SJCRH30 (cell line): ENCODE results near the gene PDCL3. TPM values are rescaled to one million over a fixed set of nuclear protein-coding genes. Genes with fewer than 3 reads are reported as not detected.

Experiments used
- DNase-seq, 2 experiments: peaks; one replicate each; pipeline ENCODE4 v3.0.0-alpha.2; 2015 to 2020
- H3K27ac ChIP-seq: fragments of 250-450 bp; sonication (Bioruptor Pico); 2 replicates; pipeline ENCODE4 v1.5.1; 2020; ENCODE audit warnings: mild to moderate bottlenecking, moderate library complexity
- H3K27me3 ChIP-seq: fragments of 250-450 bp; sonication (Bioruptor Pico); 2 replicates; pipeline ENCODE4 v1.5.1; 2020; ENCODE audit warnings: mild to moderate bottlenecking, moderate library complexity
- H3K36me3 ChIP-seq: fragments of 250-450 bp; sonication (Bioruptor Pico); 2 replicates; pipeline ENCODE4 v1.5.1; 2020; ENCODE audit warnings: mild to moderate bottlenecking, moderate library complexity
- H3K4me1 ChIP-seq: fragments of 250-450 bp; sonication (Bioruptor Pico); 2 replicates; pipeline ENCODE4 v1.5.1; 2020; ENCODE audit warnings: mild to moderate bottlenecking, moderate library complexity
- H3K4me3 ChIP-seq: fragments of 250-450 bp; sonication (Bioruptor Pico); 2 replicates; pipeline ENCODE4 v1.5.1; 2020; ENCODE audit warnings: mild to moderate bottlenecking, moderate library complexity
- H3K9me3 ChIP-seq: fragments of 250-450 bp; sonication (Bioruptor Pico); replicated peaks from 2 replicates; pipeline ENCODE4 v1.5.1; 2020; ENCODE audit warnings: mild to moderate bottlenecking, moderate library complexity
- total RNA-seq: library from RNA; depleted of rRNA; stranded (reverse); fragments of >200 nt; shearing (Covaris generic); gene quantifications from 2 replicates; pipeline ENCODE4 v1.2.3, GENCODE V29; 2014; rRNA removed

Gene PDCL3
- 22.4 and 23.1 TPM in 2 replicates for total RNA-seq

DNA sequence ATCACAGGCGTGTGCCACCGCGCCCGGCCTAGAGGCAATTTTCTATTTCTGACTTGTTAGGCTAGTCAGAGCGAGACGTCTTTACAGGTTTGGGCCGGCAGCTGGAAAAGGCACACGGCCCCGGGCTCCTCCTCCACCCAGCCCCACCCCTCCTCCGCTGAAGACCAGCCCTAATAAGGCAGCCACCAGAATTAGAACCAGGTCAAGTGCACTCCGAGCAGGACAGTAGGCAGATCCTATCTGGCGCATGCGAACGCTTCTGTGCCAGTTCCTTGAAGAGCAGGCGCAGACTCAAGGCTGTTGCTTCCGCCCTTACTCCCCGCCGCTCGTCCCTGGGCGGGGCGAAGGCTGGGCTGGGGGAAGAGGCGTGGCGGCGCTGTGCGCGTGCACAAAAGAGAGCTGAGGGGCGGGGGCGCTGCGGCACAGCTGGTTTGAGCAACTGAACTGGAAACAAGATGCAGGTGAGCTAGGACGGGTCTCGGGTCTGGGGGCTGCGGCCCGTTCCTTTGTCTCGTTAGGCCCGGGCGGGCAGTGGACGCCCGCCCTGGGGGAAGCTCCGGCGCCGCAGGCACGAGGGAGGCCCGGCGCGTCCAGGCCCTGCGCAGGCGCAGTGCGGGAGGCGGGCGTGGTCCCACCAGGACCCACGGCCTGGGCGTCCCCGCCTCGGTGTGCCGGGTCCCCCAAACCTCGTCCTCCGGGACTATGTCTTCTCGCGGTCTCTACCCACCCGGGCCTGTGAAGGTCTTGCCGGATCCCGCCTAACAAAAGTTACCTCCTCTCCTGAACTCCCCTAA, at the start of gene PDCL3:
Gene PDCL3 (plus strand): TSS at position 381 of the 794 bp plus-strand sequence. CDS start 75 bp downstream, at position 456.
- peak; percentile 96 to 98 for DNase-seq
- peak within 1 kb of the TSS; percentile 80 for H3K4me3 ChIP-seq
- H3K4me1 ChIP-seq = no peaks in the 10 kb centered on the region
- H3K36me3 ChIP-seq = no peaks in the 10 kb centered on the region
- H3K27ac ChIP-seq = peak within 1 kb of the TSS; percentile 90
- no peaks in the 10 kb centered on the region for H3K9me3 ChIP-seq
- no peaks in the 10 kb centered on the region; the same call in 1 of the 2 replicates for H3K27me3 ChIP-seq

DNA sequence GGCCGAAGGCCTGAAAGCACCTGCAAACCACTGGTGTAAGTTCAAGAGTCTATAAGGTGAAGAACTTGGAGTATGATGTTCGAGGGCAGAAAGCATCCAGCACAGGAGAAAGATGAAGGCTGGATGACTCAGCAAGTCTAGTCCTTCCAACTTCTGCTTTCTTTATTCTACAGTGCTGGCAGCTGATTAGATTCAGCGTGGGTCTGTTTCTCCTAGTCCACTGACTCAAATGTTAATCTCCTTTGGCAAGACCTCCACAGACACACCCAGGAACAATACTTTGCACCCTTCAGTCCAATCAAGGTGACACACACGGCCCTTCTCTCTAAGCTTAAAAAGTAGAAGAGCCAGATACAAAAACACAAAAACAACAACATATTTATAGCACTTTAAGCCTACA, 49.1 kb upstream of the PDCL3 start:
- H3K27ac ChIP-seq = no peak overlapping the region
- DNase-seq = no peak
- H3K4me1 ChIP-seq = no peaks in the 10 kb centered on the region
- H3K4me3 ChIP-seq = no peak overlapping the region
- no peaks in the 10 kb centered on the region for H3K27me3 ChIP-seq
- no peaks in the 10 kb centered on the region for H3K9me3 ChIP-seq
- H3K36me3 ChIP-seq = no peaks in the 10 kb centered on the region

DNA sequence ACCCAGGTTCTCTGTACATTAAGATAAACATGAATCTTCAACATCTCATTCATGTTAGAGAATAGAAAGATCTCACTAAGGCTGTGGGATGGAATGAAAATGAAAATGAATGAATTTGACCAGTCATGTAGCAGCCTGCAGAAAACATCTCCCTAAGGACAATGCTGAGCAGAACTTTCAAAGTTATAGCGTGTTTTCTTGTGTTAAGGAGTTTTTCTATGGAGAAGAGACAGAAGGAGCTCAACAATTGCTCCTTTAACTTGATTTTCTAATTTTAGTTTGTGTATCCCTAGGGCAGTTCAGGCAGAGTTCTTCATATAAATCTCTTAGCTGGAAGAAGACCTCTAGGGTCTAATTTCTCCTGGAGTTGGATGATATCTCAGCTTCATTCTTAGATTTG, 45.2 kb upstream of the PDCL3 start:
- Histone ChIP-seq H3K27me3 (no peaks in the 10 kb centered on the region), H3K4me3 (no peak overlapping the region), H3K9me3 (no peaks in the 10 kb centered on the region), H3K4me1 (no peaks in the 10 kb centered on the region), H3K27ac (no peak overlapping the region), H3K36me3 (no peaks in the 10 kb centered on the region)
- no peak for DNase-seq

GRCh38 chr2:100518801-100519200, 44.0 kb upstream of the PDCL3 start:
- H3K4me3 ChIP-seq = no peak overlapping the region
- no peak for DNase-seq
- no peak overlapping the region for H3K27ac ChIP-seq
- H3K36me3 ChIP-seq = no peaks in the 10 kb centered on the region
- no peaks in the 10 kb centered on the region for H3K4me1 ChIP-seq
- no peaks in the 10 kb centered on the region for H3K27me3 ChIP-seq
- no peaks in the 10 kb centered on the region for H3K9me3 ChIP-seq

GRCh38 chr2:100520224-100520623, 42.6 kb upstream of the PDCL3 start:
- Histone ChIP-seq H3K36me3 (no peaks in the 10 kb centered on the region), H3K9me3 (no peaks in the 10 kb centered on the region), H3K4me3 (no peak overlapping the region), H3K27ac (no peak overlapping the region), H3K27me3 (no peaks in the 10 kb centered on the region), H3K4me1 (no peaks in the 10 kb centered on the region)
- DNase-seq = no peak

DNA sequence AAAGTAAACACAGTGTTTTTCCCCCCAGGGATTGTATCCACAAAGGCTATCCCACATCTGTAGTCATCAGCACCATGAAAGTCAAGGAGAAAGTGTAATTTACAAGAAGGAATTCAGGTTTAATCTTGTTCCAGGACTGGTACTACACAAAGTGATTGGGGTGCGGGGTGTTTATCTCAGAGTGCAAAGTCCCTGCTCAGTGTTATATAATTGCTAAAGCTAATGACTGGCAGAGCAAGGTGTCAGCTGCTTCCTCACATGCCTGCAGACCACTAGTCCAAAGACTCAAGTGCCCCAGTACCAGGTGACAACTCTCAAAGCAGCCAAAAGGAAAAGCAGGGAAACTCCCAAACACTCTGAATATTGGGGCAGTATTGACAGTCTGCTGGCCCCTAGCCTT, 40.4 kb upstream of the PDCL3 start:
- no peak for DNase-seq
- Histone ChIP-seq H3K36me3 (no peaks in the 10 kb centered on the region), H3K27me3 (no peaks in the 10 kb centered on the region), H3K4me3 (no peak overlapping the region), H3K4me1 (no peaks in the 10 kb centered on the region), H3K27ac (no peak overlapping the region), H3K9me3 (no peaks in the 10 kb centered on the region)

DNA sequence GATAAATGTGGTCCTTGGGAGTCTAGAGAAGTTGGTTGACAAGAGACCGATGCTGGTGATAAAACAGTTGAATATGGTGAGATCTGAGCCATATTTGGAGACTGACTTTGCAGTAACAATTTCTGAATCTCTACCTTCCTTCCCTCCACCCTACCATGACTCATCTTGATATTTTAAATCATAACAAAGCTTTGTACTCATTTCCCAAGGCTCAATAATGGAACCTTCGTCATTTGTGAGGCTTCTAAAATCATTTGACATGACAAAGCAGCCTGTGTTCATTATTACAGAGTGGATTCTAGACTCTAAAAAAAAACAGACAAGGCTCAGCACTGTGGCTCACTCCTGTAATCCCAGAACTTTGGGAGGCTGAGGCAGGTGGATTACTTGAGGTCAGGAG, 38.5 kb upstream of the PDCL3 start:
- H3K27me3 ChIP-seq = no peaks in the 10 kb centered on the region
- H3K9me3 ChIP-seq = no peaks in the 10 kb centered on the region
- no peak overlapping the region for H3K4me3 ChIP-seq
- DNase-seq = no peak
- H3K27ac ChIP-seq = no peak overlapping the region
- H3K4me1 ChIP-seq = no peaks in the 10 kb centered on the region
- H3K36me3 ChIP-seq = no peaks in the 10 kb centered on the region

DNA sequence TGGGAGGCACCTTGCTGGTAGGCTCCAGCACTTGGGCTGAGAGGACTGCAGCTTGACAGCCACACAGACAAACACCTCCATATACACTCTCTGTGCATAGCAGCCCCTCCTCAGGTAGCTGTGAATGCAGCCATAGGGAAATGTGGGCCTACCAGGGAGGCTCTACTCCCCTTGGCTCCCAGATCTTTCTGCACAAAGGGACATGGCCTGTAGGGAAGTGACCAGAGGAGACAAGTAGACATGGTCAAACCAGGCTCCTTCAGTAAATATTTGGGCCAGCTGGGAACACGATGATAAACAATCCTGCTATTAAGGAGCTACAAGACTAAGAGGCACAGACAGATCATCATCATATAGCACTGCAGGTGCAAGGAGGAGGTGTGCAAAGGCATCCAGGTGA, 35.9 kb upstream of the PDCL3 start:
- H3K36me3 ChIP-seq = no peaks in the 10 kb centered on the region
- H3K9me3 ChIP-seq = no peaks in the 10 kb centered on the region
- no peak overlapping the region for H3K4me3 ChIP-seq
- no peaks in the 10 kb centered on the region for H3K4me1 ChIP-seq
- no peak for DNase-seq
- no peaks in the 10 kb centered on the region for H3K27me3 ChIP-seq
- H3K27ac ChIP-seq = no peak overlapping the region

- Histone ChIP-seq H3K36me3 (no peaks in the 10 kb centered on the region), H3K27me3 (no peaks in the 10 kb centered on the region), H3K4me3 (no peak overlapping the region), H3K27ac (no peak overlapping the region), H3K4me1 (no peaks in the 10 kb centered on the region), H3K9me3 (no peaks in the 10 kb centered on the region)
- DNase-seq = no peak
Observed at GRCh38 chr2:100527440-100528015, 35.3 kb upstream of the PDCL3 start.

GRCh38 chr2:100529176-100529575, 33.6 kb upstream of the PDCL3 start:
- DNase-seq = no peak
- no peak overlapping the region for H3K4me3 ChIP-seq
- H3K4me1 ChIP-seq = no peaks in the 10 kb centered on the region
- no peaks in the 10 kb centered on the region for H3K36me3 ChIP-seq
- no peaks in the 10 kb centered on the region for H3K27me3 ChIP-seq
- H3K9me3 ChIP-seq = no peaks in the 10 kb centered on the region
- H3K27ac ChIP-seq = no peak overlapping the region

DNA sequence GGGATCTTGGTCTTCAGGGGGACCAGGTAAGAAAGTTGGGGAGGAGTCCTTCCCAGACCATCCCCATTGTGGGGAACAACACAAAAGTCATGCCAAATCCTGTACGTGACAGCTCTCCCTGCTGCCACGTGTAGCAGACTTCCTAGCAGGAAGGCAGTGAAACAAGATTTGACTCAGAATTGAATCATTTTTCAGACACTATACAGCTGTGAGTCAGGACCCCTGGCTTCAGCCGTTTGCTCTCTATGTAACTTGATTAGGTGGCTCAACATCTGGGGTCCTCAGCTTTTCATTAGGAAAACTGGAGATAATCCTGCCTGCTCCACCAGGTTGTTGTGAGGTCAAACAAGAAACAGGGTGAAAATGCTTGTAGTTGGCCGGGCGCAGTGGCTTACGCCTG, 32.9 kb upstream of the PDCL3 start:
- Histone ChIP-seq H3K27ac (no peak overlapping the region), H3K4me1 (no peaks in the 10 kb centered on the region), H3K9me3 (no peaks in the 10 kb centered on the region), H3K27me3 (no peaks in the 10 kb centered on the region), H3K36me3 (no peaks in the 10 kb centered on the region), H3K4me3 (no peak overlapping the region)
- DNase-seq = no peak

DNA sequence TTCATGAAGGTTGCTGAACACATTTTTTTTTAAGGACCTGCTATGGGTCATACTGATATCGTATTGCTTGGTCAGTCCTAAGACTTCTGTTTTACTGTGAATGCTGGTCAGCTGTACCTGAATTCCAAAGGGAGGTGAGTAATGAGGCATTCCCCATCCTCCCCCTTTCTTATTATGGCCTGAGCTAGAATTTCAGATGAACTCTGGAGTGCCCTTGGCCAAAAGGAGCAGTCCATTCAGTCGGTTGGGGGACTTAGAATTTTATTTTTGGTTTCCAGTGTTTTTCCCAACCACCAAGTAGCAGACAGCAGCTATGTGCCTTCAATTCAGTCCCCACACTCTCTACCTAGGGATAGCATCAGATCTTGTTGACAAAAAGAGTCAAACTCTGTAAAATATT, 26.9 kb upstream of the PDCL3 start:
- H3K9me3 ChIP-seq = no peaks in the 10 kb centered on the region
- no peaks in the 10 kb centered on the region for H3K4me1 ChIP-seq
- H3K36me3 ChIP-seq = no peaks in the 10 kb centered on the region
- DNase-seq = no peak
- no peak overlapping the region for H3K27ac ChIP-seq
- no peaks in the 10 kb centered on the region; the same call in 1 of the 2 replicates for H3K27me3 ChIP-seq
- no peak overlapping the region for H3K4me3 ChIP-seq

GRCh38 chr2:100537918-100538317, 24.9 kb upstream of the PDCL3 start:
- H3K27ac ChIP-seq = no peak overlapping the region
- no peaks in the 10 kb centered on the region for H3K4me1 ChIP-seq
- no peaks in the 10 kb centered on the region for H3K9me3 ChIP-seq
- no peaks in the 10 kb centered on the region; the same call in 1 of the 2 replicates for H3K27me3 ChIP-seq
- DNase-seq = no peak
- no peaks in the 10 kb centered on the region for H3K36me3 ChIP-seq
- no peak overlapping the region for H3K4me3 ChIP-seq

DNA sequence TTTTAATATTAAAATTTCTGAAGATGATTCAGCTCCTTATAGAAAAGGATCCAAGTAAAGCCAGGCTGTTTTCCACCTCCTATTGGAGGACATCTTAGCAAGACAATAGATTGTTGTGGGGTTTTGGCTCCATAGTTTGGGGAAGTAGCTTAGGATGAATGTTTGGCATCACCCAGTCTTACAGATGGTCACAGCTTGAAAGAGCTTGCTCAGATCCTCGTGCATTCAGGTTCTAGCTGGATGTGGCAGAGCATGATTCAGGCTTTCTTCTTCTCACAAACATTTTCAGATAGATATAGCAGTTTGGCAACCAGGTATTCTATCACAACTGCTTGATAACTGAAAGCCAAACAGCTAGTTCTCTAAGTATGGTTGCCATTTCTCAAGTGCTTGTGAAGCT, 23.6 kb upstream of the PDCL3 start:
- DNase-seq = no peak
- Histone ChIP-seq H3K36me3 (no peaks in the 10 kb centered on the region), H3K4me1 (no peaks in the 10 kb centered on the region), H3K4me3 (no peak overlapping the region), H3K27me3 (no peaks in the 10 kb centered on the region; the same call in 1 of the 2 replicates), H3K9me3 (no peaks in the 10 kb centered on the region), H3K27ac (no peak overlapping the region)

GRCh38 chr2:100541404-100541803, 21.4 kb upstream of the PDCL3 start:
- no peak for DNase-seq
- Histone ChIP-seq H3K27me3 (no peaks in the 10 kb centered on the region; the same call in 1 of the 2 replicates), H3K27ac (no peak overlapping the region), H3K36me3 (no peaks in the 10 kb centered on the region), H3K4me3 (no peak overlapping the region), H3K9me3 (no peaks in the 10 kb centered on the region), H3K4me1 (peaks cover 2% of the 10 kb centered on the region; the same call in 1 of the 2 replicates)

GRCh38 chr2:100542418-100542817, 20.4 kb upstream of the PDCL3 start:
- Histone ChIP-seq H3K36me3 (no peaks in the 10 kb centered on the region), H3K27me3 (no peaks in the 10 kb centered on the region), H3K4me1 (peaks cover 2% of the 10 kb centered on the region; the same call in 1 of the 2 replicates), H3K27ac (no peak overlapping the region), H3K9me3 (no peaks in the 10 kb centered on the region), H3K4me3 (no peak overlapping the region)
- DNase-seq = no peak
